HK-2 (cell line): ENCODE data around the gene ZCWPW1.
"Not testable (repeated sequence)": the region's sequence is repeated elsewhere in the genome, so short reads cannot be mapped to it uniquely, and the experiment has no call there.

ENCODE experiments used
- DNase-seq: peaks from one replicate; pipeline ENCODE4 v3.0.0-alpha.2; 2018; ENCODE audit not compliant: unreplicated experiment

ZCWPW1 gene

DNA sequence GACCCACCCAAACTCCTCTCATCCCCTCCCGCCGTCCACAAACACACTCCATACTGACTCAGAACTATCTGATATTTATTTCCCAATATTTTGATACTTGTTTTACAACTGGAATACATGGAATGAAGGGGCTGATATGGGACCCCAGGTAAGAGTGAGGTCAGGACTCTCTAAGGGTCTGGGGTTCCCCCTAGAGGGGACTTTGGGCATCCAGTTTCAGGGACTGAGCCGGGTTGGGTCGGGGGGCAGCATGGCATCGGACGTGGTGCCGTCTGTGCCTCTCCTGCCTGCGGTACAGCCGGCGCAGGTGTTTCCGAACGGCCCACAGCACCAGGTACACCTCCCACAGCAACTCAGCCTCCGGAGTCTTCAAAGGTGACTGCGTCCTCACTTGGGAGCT is 28.1 kb upstream of the ZCWPW1 start:
- DNase-seq = no peak

DNA sequence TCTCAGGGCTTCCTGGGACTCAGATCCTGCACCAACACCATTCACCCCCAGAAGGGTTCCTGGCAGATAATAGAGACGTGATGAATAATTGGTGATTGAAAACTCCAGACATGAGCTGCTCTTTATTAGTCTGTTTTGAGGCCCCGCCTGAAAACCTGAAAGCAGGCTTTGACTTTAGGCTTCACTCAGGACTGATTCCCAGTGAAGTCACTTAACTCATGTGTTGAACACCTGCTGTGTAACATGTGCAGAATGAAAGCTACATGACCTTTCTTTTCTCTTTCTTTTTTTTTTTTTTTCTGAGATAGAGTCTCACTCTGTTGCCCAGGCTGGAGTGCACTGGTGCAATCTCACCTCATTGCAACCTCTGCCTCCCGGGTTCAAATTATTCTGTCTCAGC is 26.7 kb upstream of the ZCWPW1 start:
- DNase-seq = no peak

DNA sequence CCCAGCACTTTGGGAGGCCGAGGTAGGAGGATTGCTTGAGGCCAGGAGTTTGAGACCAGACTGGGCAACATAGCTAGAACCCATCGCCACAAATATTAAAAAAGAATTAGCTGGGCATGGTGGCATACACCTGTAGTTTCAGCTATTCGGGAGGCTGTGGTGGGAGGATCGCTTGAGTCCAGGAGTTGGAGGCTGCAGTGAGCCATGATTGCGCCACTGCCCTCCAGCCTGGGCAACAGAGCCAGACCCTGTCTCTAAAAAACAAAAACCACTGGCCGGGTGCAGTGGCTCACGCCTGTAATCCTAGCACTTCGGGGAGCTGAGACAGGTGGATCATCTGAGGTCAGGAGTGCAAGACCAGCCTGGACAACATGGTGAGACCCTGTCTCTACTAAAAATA is 25.4 kb upstream of the ZCWPW1 start:
- not testable (repeated sequence) for DNase-seq

DNA sequence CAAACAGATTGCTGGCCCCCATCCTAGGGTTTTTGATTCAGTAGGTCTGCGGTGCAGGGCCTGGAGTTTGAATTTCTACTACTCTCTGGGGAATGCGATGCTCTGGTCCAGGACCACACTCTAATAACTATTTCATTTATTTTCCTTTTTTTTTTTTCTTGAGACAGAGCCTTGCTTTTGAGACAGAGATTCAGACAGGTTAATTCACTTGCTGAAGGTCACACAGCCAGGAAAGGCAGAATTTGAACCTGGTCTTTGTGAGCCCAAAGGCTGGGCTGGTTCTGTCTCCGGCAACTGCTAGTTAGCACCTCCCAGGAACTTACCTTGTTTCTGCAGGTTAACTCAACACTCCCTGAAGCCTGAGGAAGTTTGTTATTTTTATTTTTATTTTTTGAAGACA is 24.0 kb upstream of the ZCWPW1 start:
- DNase-seq = no peak

DNA sequence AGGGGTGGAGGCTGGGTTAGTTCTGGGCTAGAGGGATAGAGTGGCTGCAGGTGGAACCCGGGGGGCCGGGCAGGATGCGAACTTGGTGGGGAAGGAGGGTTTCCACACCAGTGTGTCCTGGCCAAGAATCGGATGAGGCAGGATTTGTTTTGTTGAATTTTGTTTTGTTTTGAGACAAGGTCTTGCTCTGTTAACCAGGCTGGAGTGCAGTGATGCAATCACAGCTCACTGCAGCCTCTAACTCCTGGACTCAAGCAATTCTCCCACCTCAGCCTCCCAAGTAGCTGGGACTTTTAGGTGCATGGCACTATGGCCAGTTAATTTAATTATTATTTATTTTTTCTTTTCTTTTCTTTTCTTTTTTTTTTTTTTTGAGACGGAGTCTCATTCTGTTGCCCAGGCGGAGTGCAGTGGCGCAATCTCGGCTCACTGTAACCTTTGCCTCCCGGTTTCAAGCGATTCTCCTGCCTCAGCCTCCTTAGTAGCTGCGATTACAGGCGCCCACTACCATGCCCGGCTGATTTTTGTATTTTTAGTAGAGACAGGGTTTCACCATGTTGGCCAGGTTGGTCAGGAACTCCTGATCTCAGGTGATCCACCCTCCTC is 20.8 kb upstream of the ZCWPW1 start:
- DNase-seq = no peak

DNA sequence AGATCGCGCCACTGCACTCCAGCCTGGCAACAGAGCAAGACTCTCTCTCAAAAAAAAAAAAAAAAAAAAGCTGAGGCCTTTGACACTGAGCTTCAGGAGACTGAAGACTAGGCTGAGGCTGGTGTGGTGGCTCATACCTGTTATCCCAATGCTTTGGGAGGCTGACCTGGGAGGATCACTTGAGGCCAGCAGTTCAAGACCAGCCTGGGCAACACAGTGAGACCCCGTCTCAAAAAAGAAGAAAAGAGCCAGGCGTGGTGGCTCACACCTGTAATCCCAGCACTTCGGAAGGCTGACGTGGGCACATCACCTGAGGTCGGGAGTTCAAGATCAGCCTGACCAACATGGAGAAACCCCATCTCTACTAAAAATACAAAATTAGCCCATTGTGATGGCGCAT is 18.9 kb upstream of the ZCWPW1 start:
- not testable (repeated sequence) for DNase-seq

DNA sequence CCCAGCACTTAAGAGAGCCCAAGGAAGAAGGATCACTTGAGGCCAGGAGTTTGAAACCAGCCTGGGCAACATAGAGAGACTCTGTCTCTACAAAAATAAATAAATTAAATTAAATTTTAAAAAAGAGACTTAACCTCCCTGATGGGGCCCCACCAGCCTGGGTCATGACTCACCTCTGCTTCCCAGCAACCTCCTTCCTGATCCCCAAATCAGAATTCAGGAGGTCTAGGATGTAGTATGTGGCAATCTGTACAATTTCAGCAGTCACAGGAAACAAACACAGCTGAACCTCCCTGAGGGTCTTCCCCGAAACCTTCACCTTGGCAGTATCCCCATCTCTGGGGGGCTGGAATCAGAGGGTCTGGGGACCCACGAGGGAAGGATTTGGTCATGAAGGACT is 17.5 kb upstream of the ZCWPW1 start:
- DNase-seq = no peak

DNA sequence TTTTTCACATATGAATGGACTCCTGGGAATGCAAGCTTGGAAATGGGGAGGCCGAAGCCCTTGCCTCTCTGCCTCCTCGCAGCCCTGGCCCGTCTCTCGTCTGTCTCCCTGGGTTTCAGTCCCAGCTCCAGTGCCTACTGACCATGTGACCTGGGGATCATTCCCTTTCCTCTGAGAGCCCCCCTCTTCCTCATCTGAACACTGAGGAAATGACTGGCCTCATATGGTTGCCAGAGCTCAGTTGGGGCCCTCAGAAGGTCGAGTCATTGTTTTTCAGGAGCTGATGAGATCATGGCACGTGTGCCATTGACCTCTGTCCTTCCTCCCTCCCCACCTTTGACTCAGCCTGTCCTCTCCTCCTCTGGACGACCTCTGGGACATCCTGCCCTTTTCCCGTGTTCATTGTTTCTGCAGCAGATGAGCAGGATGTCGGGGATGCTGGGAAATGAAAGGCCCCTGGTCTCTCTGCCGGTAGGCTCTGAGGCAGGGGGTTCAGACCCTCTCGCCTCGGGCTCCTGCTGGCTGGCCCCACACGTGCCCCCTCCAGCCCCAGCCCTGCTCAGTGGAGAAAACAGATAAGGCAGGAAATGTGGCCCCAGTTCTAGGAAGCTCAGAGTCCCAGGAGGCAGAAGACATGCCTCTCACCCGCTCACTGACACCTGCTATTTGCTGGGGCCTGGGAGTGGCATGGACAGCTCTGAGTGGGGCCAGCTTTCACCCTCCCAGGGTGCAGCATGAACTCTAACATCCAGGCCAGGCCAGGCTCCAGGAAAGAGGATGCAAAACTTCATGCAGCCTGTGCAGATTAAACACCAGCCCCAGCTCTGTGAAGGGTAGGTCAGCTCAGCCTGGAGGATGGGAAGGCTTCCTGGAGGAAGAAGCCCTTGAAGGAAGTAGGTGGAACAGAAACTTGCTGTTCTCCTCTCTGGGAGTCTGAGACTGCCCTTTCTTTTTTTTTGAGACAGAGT is 16.1 kb upstream of the ZCWPW1 start:
- peak; percentile 59 for DNase-seq

DNA sequence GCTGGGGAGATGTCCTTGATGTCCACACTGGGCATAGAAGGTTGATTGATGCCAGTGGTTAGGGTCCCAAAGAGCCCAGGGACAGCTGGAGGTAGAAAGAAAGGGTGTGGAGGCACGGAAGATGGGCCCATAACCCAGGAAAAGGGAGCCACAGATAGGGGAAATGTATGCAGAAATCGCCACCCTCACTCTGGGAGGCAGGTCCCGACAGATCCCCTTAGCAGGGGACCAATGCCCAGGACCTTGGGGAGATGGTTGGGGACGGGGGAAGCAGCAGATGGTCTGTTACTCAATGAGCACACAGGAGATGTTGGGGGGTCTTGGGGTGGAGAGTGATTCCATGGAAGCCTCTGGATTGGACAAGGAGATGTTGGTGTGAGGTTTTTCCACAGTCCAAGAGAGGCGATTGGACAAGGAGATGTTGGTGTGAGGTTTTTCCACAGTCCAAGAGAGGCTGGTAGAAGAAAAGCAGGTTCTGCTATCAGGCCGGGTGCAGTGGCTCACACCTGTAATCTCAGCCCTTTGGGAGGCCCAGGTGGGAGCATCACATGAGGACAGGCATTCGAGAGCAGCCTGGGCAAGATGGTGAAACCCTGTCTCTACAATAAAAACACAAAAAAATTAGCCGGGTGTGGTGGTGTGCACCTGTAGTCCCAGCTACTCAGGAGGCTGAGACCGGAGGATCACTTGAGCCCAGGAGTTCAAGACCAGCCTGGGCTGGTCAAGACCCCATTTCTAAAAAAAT is 14.8 kb upstream of the ZCWPW1 start:
- no peak for DNase-seq

DNA sequence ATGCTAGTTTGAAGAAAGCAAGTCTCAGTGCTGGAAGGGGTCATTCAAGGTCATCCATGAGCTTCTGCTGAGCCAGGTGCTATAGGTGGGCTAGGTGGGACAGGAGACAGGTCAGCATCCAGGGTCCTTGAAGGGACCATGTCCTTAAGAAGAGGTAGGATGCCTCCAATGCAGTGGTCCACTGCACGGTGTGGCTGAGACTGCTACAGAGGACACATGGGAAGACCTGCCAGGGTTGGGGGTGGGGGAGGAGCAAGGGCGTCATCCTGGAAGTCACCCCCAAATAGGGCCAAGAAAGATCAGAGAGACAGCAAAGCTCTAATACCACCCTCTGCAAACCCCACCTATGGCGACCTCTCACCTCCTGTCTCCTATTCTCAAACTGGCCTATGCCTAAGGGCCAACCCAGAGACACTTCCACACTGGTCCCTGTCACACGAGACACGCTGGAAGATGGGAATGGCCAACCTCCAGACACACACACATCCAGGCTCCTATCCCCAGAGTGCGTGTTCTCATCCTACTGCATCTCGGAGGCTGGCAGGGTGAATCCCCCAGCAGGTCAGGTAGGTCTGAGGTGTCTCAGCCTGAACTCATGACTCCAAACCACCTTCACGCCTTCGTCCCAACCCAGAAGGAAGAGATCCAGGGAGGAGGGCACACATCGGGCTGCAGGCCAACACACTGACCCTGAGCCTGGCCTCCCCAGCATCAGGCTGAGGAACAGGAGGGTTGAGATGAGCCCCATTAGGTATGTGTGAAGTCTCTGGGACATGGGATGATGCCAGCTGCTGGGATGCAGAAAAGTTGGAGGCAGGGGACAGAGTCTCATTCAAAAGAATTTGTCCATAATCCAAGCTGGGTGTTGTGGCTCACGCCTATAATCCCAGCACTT is 13.4 kb upstream of the ZCWPW1 start:
- no peak for DNase-seq

DNA sequence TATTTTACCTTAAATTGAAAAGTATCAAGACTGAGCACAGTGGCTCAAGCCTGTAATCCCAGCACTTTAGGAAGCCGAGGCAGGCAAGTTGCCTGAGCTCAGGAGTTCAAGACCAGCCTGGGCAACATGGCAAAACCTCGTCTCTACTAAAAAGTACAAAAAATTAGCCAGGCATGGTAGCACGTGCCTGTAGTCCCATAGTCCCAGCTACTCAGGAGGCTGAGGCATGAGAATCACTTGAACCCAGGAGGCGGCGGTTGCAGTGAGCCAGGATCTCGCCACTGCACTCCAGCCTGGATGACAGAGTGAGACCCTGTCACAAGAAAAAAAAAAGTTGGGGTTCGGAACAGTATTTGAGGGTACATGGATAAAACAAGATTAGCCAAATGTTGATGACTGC is 10.7 kb upstream of the ZCWPW1 start:
- DNase-seq = not testable (repeated sequence)

DNA sequence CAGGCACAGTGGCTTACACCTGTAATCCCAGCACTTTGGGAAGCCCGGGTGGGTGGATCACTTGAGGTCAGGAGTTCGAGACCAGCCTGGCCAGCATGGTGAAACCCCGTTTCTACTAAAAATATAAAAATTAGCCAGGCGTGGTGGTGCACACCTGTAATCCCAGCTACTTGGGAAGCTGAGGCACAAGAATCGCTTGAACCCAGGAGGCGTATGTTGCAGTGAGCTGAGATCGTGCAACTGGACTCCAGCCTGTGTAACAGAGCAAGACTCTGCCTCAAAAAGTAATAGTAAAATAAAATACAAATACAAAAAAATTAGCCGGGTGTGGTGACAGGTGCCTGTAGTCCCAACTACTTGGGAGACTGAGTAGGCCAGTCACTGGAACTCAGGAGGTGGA is 10.2 kb upstream of the ZCWPW1 start:
- DNase-seq = not testable (repeated sequence)

DNA sequence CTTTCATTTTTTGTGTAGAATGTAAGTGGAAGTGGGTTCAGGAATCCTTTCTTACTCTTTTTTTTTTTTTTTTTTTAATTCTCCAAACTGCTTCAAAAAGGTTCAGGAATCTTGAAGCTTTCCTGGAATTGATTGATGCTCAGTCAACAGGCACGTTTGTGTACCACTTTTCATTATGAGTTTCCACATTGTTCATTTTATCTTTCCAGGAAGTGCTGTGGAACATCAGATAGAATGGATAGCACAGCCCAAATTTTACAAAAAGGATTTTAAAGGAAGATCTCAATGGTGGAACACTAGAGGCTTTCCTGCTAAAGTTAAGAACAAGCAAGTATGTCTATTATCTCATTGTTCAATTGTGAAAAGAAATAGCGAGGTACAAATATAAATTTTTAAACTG is 9.7 kb upstream of the ZCWPW1 start:
- DNase-seq = no peak

DNA sequence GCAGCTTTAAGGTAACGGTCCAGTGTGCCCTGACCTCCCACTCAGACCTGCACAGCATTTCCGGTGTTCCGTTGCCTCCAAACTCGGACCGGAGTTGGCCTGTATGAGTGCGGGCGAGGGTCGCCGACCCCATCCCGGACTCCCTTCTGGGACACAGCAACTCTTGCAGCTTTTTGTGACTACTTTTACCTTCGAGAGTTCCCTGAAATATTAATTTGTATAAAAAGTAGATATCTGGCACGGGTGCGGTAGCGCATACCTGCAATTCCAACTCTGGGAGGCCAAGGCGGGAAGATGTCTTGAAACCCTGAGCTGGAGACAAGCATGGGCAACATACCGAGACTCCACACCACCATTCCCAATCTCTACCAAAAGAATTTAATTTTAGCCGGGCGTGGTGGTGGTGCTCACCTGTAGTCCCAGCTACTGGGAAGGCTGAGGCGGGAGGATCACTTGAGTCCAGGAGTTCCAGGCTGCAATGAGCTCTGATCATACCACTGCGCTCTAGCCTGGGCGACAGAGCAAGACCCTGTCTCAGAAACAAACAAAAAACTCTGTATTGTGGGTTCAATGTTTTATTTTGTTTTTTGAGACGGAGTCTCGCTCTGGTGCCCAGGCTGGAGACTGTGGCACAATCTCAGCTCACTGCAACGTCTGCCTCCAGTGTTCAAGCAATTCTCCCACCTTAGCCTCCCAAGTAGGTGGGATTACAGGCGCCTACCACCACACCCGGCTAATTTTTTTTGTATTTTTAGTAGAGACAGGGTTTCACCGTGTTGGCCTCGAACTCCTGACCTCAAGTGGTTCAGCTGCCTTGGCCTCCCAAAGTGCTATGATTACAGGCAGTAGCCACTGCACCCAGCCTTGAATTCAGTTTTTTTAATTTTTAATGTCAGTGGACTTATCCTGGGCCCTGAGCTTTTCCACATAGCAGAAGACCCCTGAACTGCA is 8.9 kb upstream of the ZCWPW1 start:
- no peak for DNase-seq

DNA sequence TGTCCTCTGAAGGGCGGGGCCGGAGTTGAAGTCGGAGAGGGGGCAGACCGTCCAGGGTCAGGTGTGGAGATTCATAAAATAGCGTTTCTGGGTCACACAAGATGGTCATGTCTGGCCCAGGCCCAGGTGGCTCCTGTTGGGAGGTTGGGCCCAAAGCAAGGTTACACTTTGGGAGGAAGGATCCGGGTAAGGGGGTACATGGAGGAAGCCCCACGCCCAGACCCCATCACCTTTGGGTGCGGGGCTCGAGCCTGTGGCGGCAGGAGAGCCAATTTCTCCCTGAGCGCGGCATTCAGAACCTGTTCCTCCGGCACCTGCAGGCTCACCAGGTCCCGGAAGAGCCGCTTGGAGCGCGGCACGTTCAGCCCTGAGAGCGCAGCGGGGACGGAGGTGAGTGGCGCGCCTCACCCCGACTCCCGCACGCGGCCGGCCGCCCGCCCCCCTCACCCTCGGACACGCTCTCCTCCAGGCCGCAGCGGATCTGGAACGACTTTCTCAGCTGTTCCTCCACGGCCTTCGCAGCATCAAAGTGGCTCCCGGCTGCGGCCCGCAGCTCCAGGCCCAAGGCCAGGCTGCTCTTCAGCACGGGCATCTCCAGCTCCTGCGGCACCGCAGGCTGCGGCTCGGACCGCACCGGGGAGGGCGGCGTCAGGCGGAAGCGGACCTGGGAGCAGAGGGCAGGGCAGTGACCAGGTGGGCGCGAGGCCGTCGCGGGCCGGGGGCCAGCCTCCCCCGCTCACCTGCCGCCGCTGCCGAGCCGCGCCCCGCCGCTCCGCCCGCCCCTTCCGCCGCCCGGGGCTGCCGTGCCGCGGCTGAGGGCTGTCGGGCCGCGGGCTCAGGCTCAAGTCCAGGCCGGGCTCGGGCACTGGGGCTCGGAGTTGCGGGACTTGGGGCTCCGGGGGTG is 7.2 kb upstream of the ZCWPW1 start:
- DNase-seq = peak; percentile 64

DNA sequence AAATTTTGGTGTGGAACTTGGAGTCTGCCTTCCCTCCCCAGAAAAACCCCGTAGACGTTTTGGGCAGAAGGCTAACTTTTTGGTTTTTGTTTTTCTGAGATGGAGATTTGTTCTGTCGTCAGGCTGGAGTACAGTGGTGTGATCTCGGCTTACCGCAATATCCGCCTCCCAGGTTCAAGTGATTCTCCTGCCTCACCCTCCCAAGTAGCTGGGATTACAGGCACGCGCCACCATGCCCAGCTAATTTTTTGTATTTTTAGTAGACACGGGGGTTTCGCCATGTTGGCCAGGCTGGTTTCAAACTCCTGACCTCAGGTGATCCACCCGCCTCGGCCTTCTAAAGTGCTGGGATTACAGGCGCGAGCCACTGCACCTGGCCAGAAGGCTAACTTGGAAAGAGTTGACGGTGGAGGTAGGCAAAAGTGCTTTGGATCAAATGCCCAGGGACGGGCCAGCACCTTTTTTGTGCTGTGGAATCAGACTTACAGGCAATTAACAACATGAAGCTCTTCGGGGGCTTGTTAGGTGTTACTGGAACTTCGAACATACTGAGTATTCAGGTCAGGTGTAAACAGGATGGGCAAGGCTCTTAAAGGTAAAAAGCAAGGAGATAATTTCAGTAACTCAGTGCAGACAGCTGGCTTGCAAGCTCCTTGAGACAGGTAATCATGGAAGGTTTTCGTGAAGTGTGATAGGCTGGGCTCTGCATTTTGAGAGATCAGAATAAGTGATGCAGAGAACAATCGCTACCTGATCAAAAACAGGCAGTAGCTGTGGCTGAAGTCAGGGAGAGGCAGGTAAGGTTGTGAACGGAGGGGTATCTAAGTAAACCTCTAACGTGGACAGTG is 6.0 kb upstream of the ZCWPW1 start:
- DNase-seq = no peak

DNA sequence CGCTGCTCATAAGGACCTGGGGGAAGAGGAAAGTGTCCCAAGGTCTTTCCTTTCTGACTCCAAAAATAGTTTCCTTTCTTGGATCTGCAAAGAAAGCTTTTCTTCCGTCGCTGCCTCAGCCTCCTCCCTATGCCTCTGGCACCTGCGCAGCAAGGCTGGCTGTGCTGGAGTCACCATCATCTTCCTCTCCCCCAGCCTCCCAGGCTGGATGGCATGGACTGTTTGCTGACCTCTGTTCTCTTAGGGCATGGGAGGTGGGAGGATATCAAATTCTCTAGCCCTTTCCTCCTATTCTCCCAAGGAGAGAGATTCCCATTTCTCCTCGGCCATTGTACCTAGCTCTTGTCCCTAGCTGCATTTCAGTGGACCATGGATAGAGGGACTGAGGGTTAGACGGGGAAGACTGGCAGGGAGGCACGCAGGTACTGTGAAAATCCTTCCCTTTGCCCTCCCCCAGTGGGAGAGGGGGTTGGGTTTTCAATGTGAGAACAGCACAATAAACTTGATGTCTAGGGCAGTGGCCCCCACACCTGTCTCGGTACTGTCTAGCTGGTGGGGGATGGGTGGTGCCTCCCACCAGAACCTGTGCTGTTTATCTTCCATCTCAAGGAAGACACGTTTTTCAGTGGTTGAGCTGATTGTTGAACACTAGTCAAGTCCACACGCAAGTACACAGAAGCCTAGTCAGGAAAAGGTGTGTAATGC is 5.2 kb upstream of the ZCWPW1 start:
- no peak for DNase-seq

DNA sequence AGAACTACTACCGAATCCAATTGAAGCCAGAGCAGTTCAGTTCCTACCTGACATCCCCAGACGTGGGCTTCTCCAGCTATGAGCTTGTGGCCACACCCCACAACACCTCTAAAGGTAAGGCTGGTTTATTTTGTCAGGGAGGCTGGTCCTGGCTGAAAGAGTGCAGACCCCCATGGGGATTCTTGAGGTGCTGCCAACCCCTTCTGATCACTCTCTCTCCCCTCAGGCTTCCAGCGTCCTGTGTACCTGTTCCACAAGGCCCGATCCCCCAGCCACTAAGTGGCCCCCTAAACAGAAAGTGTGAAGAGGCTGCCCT is 4.7 kb upstream of the ZCWPW1 start:
- DNase-seq = no peak
